HEK293 (cell line): ENCODE results near the gene B4GALT3.

Source experiments
- CTCF ChIA-PET: fragments of 350-600 bp; formaldehyde crosslinking; extraction: SDS; loops from one replicate; lab custom pipeline; 2021; ENCODE audit warnings: antibody characterized with exemption; lab: Yijun Ruan, JAX
- POLR2A ChIA-PET: fragments of 300-600 bp; formaldehyde crosslinking; extraction: SDS; loops from one replicate; lab custom pipeline; 2020; ENCODE audit warnings: antibody characterized with exemption, inconsistent platforms; lab: Yijun Ruan, JAX
- H3K27ac ChIP-seq: fragments of 200-500 bp; sonication (Bioruptor generic); 2 replicates; pipeline ENCODE4 v1.5.1; 2014; ENCODE audit warnings: low read depth, low read length, control low read depth, inconsistent platforms; ENCODE audit errors: extremely low read depth
- H3K36me3 ChIP-seq, 2 experiments: fragments of 200-500 bp in 1 of 2; sonication (Bioruptor generic) in 1 of 2; 1 replicate in 1 of 2; 2 replicates in 1 of 2; pipeline ENCODE4 v1.5.1; 2014 to 2017; ENCODE audit warnings: inconsistent platforms in 2 of 2, low read length in 2 of 2; ENCODE audit not compliant: control insufficient read depth in 2 of 2, insufficient read depth in 1 of 2
- H3K4me1 ChIP-seq: fragments of 200-500 bp; sonication (Bioruptor generic); 2 replicates; pipeline ENCODE4 v1.5.1; 2014; ENCODE audit warnings: mild to moderate bottlenecking, low read length, inconsistent platforms; ENCODE audit not compliant: control insufficient read depth, insufficient read depth
- H3K4me3 ChIP-seq: 2 replicates; pipeline ENCODE4 v1.5.1; 2011; ENCODE audit warnings: low read depth, mild to moderate bottlenecking, control low read depth, low read length, moderate library complexity
- H3K9me3 ChIP-seq: fragments of 200-500 bp; sonication (Bioruptor generic); 2 replicates; pipeline ENCODE4 v1.5.1; 2014; ENCODE audit warnings: low read depth, low read length, inconsistent platforms; ENCODE audit not compliant: control insufficient read depth, insufficient read depth
- BCL11A ChIP-seq: fragments of 450-650 bp; formaldehyde crosslinking; IDR thresholded peaks from 2 replicates; pipeline ENCODE4 v1.5.1; 2016; ENCODE audit warnings: low read depth, missing biosample characterization, missing genetic modification characterization
- GFI1B ChIP-seq: fragments of 450-650 bp; formaldehyde crosslinking; IDR thresholded peaks from 2 replicates; pipeline ENCODE4 v1.5.1; 2016; ENCODE audit warnings: missing biosample characterization, missing genetic modification characterization
- KLF10 ChIP-seq: fragments of 450-650 bp; IDR thresholded peaks from 2 replicates; pipeline ENCODE4 v1.5.1; 2018; ENCODE audit warnings: missing biosample characterization, mild to moderate bottlenecking, missing genetic modification characterization
- TRIM28 ChIP-seq: IDR thresholded peaks from 2 replicates; pipeline ENCODE4 v1.6.1; 2011; ENCODE audit warnings: low read length, control low read depth, borderline replicate concordance
- YY1 ChIP-seq: fragments of 450-650 bp; formaldehyde crosslinking; IDR thresholded peaks from 2 replicates; pipeline ENCODE4 v1.5.1; 2018; ENCODE audit warnings: missing biosample characterization, missing genetic modification characterization
- ZBTB26 ChIP-seq: fragments of 450-650 bp; formaldehyde crosslinking; optimal IDR thresholded peaks from 2 replicates; pipeline ENCODE3; 2016; ENCODE audit warnings: missing biosample characterization, mild to moderate bottlenecking, missing genetic modification characterization
- ZEB2 ChIP-seq: fragments of 450-650 bp; formaldehyde crosslinking; IDR thresholded peaks from 2 replicates; pipeline ENCODE4 v1.5.1; 2016; ENCODE audit warnings: missing biosample characterization, missing genetic modification characterization
- ZNF133 ChIP-seq: fragments of 450-650 bp; formaldehyde crosslinking; IDR thresholded peaks from 2 replicates; pipeline ENCODE4 v1.5.1; 2016; ENCODE audit warnings: missing biosample characterization, missing genetic modification characterization
- ZNF155 ChIP-seq: fragments of 450-650 bp; formaldehyde crosslinking; IDR thresholded peaks from 2 replicates; pipeline ENCODE4 v1.5.1; 2016; ENCODE audit warnings: missing biosample characterization, missing genetic modification characterization
- ZNF157 ChIP-seq: fragments of 450-650 bp; formaldehyde crosslinking; IDR thresholded peaks from 2 replicates; pipeline ENCODE4 v1.5.1; 2016; ENCODE audit warnings: missing biosample characterization, missing genetic modification characterization
- ZNF169 ChIP-seq: fragments of 450-650 bp; formaldehyde crosslinking; IDR thresholded peaks from 2 replicates; pipeline ENCODE4 v1.5.1; 2016; ENCODE audit warnings: missing biosample characterization, missing genetic modification characterization
- ZNF302 ChIP-seq: fragments of 450-650 bp; formaldehyde crosslinking; IDR thresholded peaks from 2 replicates; pipeline ENCODE4 v1.5.1; 2016; ENCODE audit warnings: missing biosample characterization, missing genetic modification characterization, low read depth
- ZNF48 ChIP-seq: fragments of 450-650 bp; formaldehyde crosslinking; IDR thresholded peaks from 2 replicates; pipeline ENCODE4 v1.5.1; 2016; ENCODE audit warnings: missing biosample characterization, missing genetic modification characterization
- ZNF571 ChIP-seq: fragments of 450-650 bp; formaldehyde crosslinking; IDR thresholded peaks from 2 replicates; pipeline ENCODE4 v1.5.0; 2017; ENCODE audit warnings: missing biosample characterization, missing genetic modification characterization
- ZNF580 ChIP-seq: fragments of 450-650 bp; formaldehyde crosslinking; IDR thresholded peaks from 2 replicates; pipeline ENCODE4 v1.5.1; 2016; ENCODE audit warnings: missing biosample characterization, missing genetic modification characterization
- ZNF645 ChIP-seq: fragments of 450-650 bp; formaldehyde crosslinking; IDR thresholded peaks from 2 replicates; pipeline ENCODE4; 2016; ENCODE audit warnings: missing biosample characterization, missing genetic modification characterization
- ZNF658 ChIP-seq: fragments of 450-650 bp; formaldehyde crosslinking; IDR thresholded peaks from 2 replicates; pipeline ENCODE4; 2016; ENCODE audit warnings: missing biosample characterization, missing genetic modification characterization
- ZNF768 ChIP-seq: fragments of 450-650 bp; formaldehyde crosslinking; IDR thresholded peaks from 2 replicates; pipeline ENCODE4 v1.5.1; 2018; ENCODE audit warnings: missing biosample characterization, mild to moderate bottlenecking, missing genetic modification characterization
- ZNF791 ChIP-seq: fragments of 450-650 bp; formaldehyde crosslinking; IDR thresholded peaks from 2 replicates; pipeline ENCODE4 v1.5.1; 2016; ENCODE audit warnings: missing biosample characterization, missing genetic modification characterization

The B4GALT3 gene

GRCh38 chr1:161223805-161224694 is 46.7 kb upstream of the B4GALT3 start:
- no peak overlapping the region for H3K4me3 ChIP-seq
- ChIA-PET CTCF (interaction anchor here (0.7 to 9.7 kb wide), 6 partner anchors 14 to 180 kb away, joined by 3 to 146 read pairs (median 38); partner anchors contain the start of gene NDUFS2), POLR2A (no interaction called here)
- TF ChIP-seq ZBTB26 (tag by site-specific recombination) (no peak), ZNF645 (no peak), ZNF658 (tag by site-specific recombination) (no peak), GFI1B (no peak), KLF10 (no peak), ZNF571 (tag by site-specific recombination) (no peak), YY1 (tag by site-specific recombination) (no peak), ZNF768 (no peak), ZNF48 (tag by site-specific recombination) (no peak), ZNF580 (tag by site-specific recombination) (no peak), TRIM28 (no peak), ZNF133 (tag by site-specific recombination) (no peak), ZNF302 (no peak), ZEB2 (tag by site-specific recombination) (no peak), ZNF155 (tag by site-specific recombination) (no peak), ZNF169 (tag by site-specific recombination) (no peak), ZNF157 (no peak)
- peaks cover 0 to 12% of the 10 kb centered on the region in 2 experiments; a peak in 1 of 3 replicates for H3K36me3 ChIP-seq
- peaks cover 4% of the 10 kb centered on the region; the same call in 1 of the 2 replicates for H3K4me1 ChIP-seq
- no peaks in the 10 kb centered on the region for H3K9me3 ChIP-seq
- no peak overlapping the region for H3K27ac ChIP-seq

- no peaks in the 10 kb centered on the region for H3K36me3 ChIP-seq
- H3K27ac ChIP-seq = no peak overlapping the region
- CTCF ChIA-PET = interaction anchor here (6.0 to 9.7 kb wide), 3 partner anchors 12 to 161 kb away, joined by 45 to 146 read pairs (median 82); no protein-coding TSS in a partner anchor
- POLR2A ChIA-PET = interaction anchor here (0.6 kb wide), 1 partner anchor 156 kb away, joined by 4 read pairs; no protein-coding TSS in a partner anchor
- peaks cover 4% of the 10 kb centered on the region; the same call in 1 of the 2 replicates for H3K4me1 ChIP-seq
- no peak for TF ChIP-seq ZNF157
- TF ChIP-seq ZNF791 (tag by site-specific recombination) = no peak
- no peak for TF ChIP-seq BCL11A (tag by site-specific recombination)
- no peaks in the 10 kb centered on the region for H3K9me3 ChIP-seq
- H3K4me3 ChIP-seq = no peak overlapping the region
These were observed 45.1 kb upstream of the B4GALT3 start for GRCh38 chr1:161222175-161223019.
